GM19467 (cell line): ENCODE data around the gene MOSPD3.
"Not testable (repeated sequence)": the region's sequence is repeated elsewhere in the genome, so short reads cannot be mapped to it uniquely, and the experiment has no call there.

ENCODE experiments used
- ATAC-seq: cut with Tn5 transposase; IDR thresholded peaks from one replicate; pipeline ENCODE4 v1.9.1; 2021; ENCODE audit warnings: mild to moderate bottlenecking, moderate library complexity; ENCODE audit not compliant: unreplicated experiment

MOSPD3 gene

DNA sequence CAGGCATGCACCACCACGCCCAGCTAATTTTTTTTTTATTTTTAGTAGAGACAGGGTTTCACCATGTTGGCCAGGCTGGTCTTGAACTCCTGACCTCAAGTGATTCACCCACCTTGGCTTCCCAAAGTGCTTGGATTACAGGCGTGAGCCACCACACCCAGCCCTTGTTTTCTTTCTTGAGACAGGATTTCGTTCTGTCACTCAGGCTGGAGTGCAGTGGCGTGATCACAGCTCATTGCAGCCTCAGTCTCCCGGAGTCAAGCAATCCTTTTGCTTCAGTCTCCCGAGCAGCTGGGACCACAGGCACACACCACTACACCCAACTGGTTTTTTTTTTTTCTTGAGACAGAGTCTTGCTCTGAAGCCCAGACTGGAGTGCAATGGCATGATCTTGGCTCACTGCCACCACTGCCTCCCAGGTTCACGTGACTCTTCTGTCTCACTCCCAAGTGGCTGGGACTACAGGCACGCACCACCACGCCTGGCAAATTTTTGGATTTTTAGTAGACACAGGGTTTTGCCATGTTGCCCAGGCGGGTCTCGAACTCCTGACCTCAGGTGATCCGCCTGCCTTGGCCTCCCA, 49.9 kb downstream of the MOSPD3 start:
- not testable (repeated sequence) for ATAC-seq
